Stomach (tissue), 4 donors: ENCODE data around the gene GPANK1.

Experiments
- CTCF ChIP-seq, 7 experiments: fragments of 450-650 bp in 4 of 7; fragments of 200-600 bp in 3 of 7; sonication (generic) in 3 of 7; IDR thresholded peaks; one replicate each; pipeline ENCODE4 v1.5.1; 2016 to 2019; ENCODE audit warnings: antibody characterized with exemption in 7 of 7, control low read depth in 2 of 7, mild to moderate bottlenecking in 1 of 7
- POLR2A ChIP-seq, 4 donors: fragments of 450-650 bp; IDR thresholded peaks; one replicate each; pipeline ENCODE4 v1.6.1; 2016; ENCODE audit warnings: antibody characterized with exemption in 4 of 4, control low read depth in 2 of 4, mild to moderate bottlenecking in 1 of 4, moderate library complexity in 1 of 4

- TF ChIP-seq POLR2A (IDR thresholded peaks at IDR 0.05) (no peak), CTCF (IDR thresholded peaks at IDR 0.05) (no peak)
Measured at GRCh38 chr6:31702405-31702818, 37.6 kb upstream of the GPANK1 start.
